ENCODE data around the gene GALNT17.

DNA sequence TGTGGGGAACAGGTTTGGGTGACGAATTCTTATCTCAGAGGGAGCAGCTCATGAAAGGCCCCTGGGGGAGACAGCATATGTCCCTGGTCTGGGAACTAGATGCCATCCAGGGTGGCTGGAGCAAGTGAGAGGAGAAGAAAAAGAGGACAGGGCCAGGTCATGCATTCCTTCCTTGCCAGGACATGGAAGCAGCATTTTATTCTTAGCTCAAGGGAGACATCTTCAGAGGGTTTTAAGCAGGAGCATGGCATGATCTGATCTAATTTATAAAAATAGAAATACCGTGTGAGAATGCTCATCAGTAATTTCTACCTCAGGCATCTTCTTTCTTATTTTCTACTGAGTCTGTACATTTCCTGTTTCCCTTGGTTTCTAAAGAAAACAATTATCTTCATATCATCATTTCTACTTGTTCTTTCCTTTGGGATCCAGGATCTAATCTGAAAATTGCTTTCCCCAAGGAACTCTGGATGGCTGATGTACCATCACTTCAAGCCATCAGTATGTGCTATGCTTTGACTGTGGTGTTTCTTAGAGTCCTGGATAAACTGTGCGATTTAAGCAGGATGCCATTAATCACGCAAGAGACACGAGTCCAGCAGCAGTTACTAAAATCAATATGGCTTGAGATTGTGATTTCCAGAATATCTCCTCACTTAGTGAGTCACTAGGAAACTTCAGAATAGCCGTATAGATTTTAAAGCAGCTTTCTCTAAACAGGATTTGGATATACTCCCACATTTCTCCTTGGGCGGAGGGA, 386.2 kb downstream of the GALNT17 start:
- TF ChIP-seq, protein P1, sequence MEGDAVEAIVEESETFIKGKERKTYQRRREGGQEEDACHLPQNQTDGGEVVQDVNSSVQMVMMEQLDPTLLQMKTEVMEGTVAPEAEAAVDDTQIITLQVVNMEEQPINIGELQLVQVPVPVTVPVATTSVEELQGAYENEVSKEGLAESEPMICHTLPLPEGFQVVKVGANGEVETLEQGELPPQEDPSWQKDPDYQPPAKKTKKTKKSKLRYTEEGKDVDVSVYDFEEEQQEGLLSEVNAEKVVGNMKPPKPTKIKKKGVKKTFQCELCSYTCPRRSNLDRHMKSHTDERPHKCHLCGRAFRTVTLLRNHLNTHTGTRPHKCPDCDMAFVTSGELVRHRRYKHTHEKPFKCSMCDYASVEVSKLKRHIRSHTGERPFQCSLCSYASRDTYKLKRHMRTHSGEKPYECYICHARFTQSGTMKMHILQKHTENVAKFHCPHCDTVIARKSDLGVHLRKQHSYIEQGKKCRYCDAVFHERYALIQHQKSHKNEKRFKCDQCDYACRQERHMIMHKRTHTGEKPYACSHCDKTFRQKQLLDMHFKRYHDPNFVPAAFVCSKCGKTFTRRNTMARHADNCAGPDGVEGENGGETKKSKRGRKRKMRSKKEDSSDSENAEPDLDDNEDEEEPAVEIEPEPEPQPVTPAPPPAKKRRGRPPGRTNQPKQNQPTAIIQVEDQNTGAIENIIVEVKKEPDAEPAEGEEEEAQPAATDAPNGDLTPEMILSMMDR (conservative IDR thresholded peaks at IDR 0.05; ENCODE audit: low read length): no peak
- no peak for TF ChIP-seq EZH2phosphoT487 (IDR thresholded peaks at IDR 0.05; ENCODE audit: borderline replicate concordance)

All from Loucy (cell line).